Thyroid gland (tissue), 4 donors: ENCODE data around the gene ZNF396.

Experiments used
- POLR2A ChIP-seq, 2 donors: fragments of 450-650 bp; IDR thresholded peaks; one replicate each; pipeline ENCODE4 v1.6.1; 2017; ENCODE audit warnings: antibody characterized with exemption in 2 of 2, mild to moderate bottlenecking in 2 of 2, moderate library complexity in 1 of 2
- TF ChIP-seq, protein P1 (sequence below), 6 experiments: fragments of 200-600 bp in 3 of 6; fragments of 450-650 bp in 3 of 6; sonication (generic) in 3 of 6; IDR thresholded peaks; one replicate each; pipeline ENCODE4 v1.5.1; 2016 to 2019; ENCODE audit warnings: antibody characterized with exemption in 6 of 6, mild to moderate bottlenecking in 2 of 6, inconsistent platforms in 1 of 6, moderate library complexity in 1 of 6

- TF ChIP-seq, protein P1, sequence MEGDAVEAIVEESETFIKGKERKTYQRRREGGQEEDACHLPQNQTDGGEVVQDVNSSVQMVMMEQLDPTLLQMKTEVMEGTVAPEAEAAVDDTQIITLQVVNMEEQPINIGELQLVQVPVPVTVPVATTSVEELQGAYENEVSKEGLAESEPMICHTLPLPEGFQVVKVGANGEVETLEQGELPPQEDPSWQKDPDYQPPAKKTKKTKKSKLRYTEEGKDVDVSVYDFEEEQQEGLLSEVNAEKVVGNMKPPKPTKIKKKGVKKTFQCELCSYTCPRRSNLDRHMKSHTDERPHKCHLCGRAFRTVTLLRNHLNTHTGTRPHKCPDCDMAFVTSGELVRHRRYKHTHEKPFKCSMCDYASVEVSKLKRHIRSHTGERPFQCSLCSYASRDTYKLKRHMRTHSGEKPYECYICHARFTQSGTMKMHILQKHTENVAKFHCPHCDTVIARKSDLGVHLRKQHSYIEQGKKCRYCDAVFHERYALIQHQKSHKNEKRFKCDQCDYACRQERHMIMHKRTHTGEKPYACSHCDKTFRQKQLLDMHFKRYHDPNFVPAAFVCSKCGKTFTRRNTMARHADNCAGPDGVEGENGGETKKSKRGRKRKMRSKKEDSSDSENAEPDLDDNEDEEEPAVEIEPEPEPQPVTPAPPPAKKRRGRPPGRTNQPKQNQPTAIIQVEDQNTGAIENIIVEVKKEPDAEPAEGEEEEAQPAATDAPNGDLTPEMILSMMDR (IDR thresholded peaks at IDR 0.05): no peak
- TF ChIP-seq POLR2A (IDR thresholded peaks at IDR 0.05): no peak
These were observed 42.3 kb downstream of the ZNF396 start for GRCh38 chr18:35334821-35335220.
